Loucy (cell line): ENCODE data around the gene GNPTAB.

Experiments used
- CTCF ChIP-seq: fragments of 200-600 bp; sonication (generic); conservative IDR thresholded peaks from 2 replicates; pipeline ENCODE4 v1.5.1; 2014; ENCODE audit warnings: mild to moderate bottlenecking, antibody characterized with exemption, low read length
- EZH2phosphoT487 ChIP-seq: fragments of 200-600 bp; IDR thresholded peaks from 2 replicates; pipeline ENCODE4 v1.6.1; 2018; ENCODE audit warnings: antibody characterized with exemption, mild to moderate bottlenecking, moderate library complexity, borderline replicate concordance

DNA sequence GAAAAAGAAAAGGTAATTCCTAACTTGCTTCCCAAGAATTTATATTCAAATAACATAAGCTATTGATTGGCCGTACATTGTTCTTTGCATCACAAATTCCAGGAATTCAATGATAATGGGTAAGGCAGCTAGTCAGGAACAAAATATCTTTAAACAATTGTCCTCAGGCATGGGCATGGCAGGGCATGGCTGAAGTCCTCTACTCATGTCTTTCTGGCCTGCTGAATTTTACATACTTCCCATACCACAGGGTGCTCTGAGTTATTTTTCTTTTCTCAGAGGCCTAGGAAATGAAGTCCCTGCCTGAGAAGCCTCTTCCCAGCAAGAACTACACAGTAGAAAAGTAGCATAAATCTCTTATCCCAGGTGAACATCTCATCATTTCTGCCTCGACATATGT is 31.5 kb upstream of the GNPTAB start:
- no peak for TF ChIP-seq EZH2phosphoT487
- TF ChIP-seq CTCF: no peak
